HG02885 (cell line): ENCODE data around the gene SMIM28.
"Not testable (repeated sequence)": the region's sequence is repeated elsewhere in the genome, so short reads cannot be mapped to it uniquely, and the experiment has no call there.

Experiments
- ATAC-seq: cut with Tn5 transposase; IDR thresholded peaks from one replicate; pipeline ENCODE4 v1.9.1; 2021; ENCODE audit warnings: mild to moderate bottlenecking; ENCODE audit not compliant: unreplicated experiment, poor library complexity

The SMIM28 gene

DNA sequence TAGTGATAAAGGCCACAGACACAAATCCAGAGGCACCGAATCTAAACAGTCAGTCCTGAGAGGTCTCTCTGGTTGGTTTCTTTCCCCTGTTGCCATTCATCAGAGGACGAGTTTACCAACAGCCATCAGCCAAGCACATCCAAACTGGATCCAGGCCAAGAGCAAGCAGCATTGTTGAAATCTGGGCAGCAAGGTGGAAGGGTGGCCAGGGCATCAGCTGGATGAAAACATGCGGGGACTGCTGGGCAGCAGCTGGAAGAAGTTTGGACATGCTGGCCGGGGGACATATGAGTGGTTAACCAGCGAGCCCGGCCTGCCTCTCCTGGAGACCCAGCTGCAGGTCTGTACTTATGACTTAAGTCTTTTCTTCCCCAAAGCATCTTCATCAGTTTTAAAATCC is at the start of gene SMIM28:
TSS of gene SMIM28 (plus strand) at position 62 of the 400 bp plus-strand sequence. CDS start at position 230, 168 bp downstream.
- no peak for ATAC-seq

DNA sequence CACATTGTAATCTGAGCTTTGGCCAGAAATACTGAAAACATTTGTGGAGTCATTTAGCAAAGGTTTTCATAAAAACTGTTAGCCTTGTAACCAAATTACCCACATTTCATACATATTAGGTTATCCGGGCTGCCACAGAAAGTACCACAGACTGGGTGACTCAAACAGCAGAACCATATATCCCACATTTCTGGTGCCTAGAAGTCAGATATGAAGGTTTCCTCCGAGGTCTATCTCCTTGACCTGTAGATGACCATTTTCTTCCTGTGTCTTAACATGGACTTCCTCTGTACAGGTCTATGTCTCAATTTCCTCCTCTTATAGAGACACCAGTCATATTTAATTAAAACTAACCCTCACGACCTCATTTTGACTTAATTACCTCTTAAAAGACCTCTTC is 49.5 kb upstream of the SMIM28 start:
- no peak for ATAC-seq

DNA sequence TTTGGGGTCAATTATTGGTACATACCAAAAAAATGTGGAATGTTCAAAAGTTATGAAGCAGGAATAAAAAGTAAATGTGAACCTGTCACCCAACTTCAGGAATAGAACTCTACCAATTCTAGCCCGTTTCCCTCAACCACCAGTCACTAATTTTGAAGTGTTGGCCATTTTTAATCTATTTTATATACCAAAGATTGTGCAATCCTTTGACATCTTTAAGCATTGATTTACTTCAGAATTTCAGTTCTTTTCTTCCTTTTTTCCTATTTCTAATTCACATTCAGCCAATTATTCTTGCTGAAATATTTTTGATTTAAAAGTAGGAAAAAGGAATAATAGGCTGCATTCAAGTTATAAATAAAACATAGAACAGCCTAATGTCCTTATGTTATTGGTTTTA is 46.9 kb upstream of the SMIM28 start:
- no peak for ATAC-seq

DNA sequence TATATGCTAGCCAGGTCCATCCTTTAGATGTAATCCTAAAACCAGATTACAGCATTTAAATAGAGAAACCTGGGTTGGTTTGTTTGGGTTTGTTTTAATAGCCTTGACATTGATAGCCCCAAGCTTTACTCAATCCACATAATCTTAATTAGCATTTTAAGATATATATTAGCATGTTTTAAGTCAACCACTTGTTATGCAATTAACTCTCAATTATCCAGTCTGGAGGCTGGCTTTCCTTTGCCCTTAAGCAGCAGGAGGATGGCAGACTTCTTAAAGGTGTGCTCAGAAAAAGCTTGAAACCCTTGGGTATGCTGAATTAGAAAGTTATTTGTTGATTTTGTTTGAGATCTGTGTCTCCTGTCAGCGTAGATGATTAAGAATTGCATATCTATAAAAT is 46.3 kb upstream of the SMIM28 start:
- no peak for ATAC-seq

- ATAC-seq, result no peak
Observed at GRCh38 chr6:138331984-138332383, 45.7 kb upstream of the SMIM28 start.

- ATAC-seq, result no peak
Observed at GRCh38 chr6:138334000-138334399, 43.7 kb upstream of the SMIM28 start.

DNA sequence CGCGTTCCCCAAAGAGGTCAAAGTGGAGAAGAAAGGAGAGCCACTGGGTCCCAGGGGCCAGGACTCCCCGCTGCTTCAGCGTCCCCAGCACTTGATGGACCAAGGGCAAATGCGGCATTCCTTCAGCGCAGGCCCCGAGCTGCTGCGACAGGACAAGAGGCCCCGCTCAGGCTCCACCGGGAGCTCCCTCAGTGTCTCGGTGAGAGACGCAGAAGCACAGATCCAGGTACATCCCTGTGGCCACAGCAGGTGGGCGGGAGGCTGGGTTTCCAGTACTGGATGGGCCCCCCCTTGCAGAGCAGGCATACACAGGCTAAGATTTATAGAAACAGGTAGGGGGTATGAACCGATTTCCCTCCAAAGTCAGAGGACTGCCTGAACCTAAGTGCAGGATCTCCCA is 42.7 kb upstream of the SMIM28 start:
- no peak for ATAC-seq

- ATAC-seq, result no peak
Observed at GRCh38 chr6:138336221-138336620, 41.5 kb upstream of the SMIM28 start.

DNA sequence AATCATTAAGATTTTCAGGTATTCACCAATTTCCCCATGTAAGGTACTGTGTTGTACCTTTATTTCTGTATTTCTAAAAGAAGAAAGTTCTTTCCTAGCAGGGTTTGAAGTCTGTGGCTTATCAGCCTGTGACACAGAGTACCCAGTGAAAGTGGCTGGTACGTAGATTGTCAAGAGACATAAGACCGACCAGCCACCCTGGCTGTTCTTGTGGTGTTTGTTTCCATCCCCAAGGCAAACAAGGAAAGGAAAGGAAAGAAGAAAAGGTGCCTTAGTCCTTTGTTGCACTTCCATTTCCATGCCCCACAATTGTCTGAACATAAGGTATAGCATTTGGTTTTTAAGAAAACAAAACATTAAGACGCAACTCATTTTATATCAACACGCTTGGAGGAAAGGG is 40.6 kb upstream of the SMIM28 start:
- no peak for ATAC-seq

DNA sequence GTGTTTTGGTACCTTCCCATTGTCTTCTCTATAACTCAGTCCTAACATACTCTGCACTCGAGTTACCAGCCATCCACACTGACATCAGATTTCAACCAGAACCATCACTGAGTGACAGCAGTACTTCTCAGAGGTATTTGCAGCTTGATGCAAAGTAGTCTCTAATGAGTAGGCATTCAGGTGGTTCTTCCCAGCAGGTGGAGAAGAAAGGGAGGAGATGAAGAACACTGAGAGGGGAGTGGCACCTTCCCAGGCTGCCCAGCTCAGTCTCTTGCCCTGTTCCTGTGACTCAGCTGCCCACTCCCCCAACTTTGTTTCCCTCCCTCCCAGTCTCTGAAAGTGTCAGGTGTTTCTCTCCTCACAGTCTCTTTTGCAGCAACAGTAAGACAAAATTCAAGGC is 38.7 kb upstream of the SMIM28 start:
- no peak for ATAC-seq

GRCh38 chr6:138341176-138341575 is 36.5 kb upstream of the SMIM28 start:
- no peak for ATAC-seq

GRCh38 chr6:138343112-138343511 is 34.6 kb upstream of the SMIM28 start:
- ATAC-seq, result no peak

DNA sequence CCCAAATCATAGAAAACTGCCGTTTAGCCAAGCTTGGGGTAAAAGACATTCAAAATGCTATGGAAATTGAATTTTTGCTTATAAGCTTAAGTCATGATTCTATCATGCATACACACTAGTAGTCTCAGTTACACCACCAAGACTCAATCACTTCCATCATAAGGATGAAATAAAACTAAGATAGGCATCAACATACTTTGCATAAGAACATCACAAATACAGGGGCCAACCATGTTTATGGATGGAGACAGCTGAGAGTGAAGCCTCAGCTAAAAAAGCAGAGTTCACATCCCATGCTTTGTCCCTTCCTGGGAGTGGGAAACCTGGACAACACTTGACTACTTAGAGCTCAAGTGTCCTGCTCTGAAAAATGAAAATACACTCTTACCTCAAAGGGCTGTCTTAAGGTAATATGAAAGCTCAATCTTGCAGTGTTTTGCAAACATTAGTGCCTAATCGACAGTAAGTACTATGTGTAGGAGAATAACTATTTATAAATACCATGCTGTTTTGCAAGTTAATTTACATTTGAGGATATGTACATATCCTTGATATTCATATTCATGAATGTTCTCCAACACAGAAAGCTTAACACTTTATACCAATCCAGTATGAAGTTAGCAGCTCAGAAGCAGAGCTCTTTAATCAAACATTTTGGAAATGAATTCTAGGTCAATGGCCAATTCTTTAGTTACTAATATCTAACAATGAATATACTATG is 32.0 kb upstream of the SMIM28 start:
- ATAC-seq, result no peak

DNA sequence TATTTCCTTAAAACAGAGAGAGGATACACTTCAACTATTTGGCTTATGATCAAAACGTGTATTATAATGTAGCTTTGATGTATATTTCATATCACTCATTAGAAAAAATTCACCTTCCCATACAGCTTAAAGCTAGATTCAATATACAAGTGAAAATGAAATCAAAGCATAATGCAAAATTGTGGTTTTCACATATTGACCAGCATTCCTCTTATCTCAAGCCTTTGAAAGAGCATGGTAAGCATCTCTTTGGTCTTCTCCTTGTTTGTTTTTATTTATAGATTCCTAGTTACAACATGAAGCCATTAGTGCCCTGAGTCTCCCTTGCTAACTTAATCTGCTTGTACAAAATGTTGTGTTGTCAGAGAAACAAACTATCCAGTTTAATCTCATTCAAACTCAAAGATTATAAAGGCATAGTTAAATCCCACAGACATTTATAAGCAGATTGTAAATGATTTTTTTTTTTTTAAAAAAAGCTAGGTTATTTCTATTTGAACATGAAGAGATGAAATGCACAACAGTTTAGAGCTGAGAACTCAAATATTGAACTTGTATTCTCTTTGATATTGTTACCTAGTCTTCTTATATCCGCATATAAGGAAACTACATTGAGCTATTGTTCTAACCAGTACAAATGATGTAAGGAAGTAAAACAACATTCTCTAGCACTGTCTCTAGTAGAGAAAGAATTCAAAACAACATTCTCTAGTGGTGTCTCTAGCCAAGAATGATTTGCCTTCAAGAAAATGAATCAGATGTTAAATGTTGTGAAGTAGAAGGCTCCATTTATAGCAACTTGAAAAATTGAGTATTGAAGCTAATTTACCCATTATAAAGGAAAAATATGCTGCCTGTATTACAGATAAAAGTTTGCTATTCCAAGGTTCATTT is 31.2 kb upstream of the SMIM28 start:
- ATAC-seq, result no peak

DNA sequence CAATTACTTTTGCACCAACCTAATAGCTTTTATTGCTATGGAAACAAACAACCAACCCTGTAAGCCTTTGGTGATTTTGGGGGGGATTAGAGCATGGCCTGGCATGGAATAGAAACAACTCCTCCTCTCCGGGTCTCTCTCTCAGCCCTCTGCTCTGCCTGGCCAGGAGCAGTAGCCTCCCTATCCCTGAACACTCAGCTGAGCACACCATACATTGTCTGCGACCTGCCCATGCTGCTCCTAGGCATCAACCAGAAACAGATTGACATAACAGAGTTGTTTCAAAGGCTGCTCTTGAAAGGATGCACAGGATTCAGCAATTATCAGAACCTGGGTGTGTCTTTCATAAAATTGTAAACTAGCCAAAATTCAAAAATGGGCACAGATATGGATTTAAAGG is 29.8 kb upstream of the SMIM28 start:
- no peak for ATAC-seq

- ATAC-seq, result no peak
Observed at GRCh38 chr6:138349891-138350290, 27.8 kb upstream of the SMIM28 start.

GRCh38 chr6:138357928-138358327 is 19.8 kb upstream of the SMIM28 start:
- ATAC-seq, result no peak

- not testable (repeated sequence) for ATAC-seq
Observed at GRCh38 chr6:138368684-138369083, 9.0 kb upstream of the SMIM28 start.

- no peak for ATAC-seq
Observed at GRCh38 chr6:138370631-138371451, 6.9 kb upstream of the SMIM28 start.

GRCh38 chr6:138371452-138371711 is 6.3 kb upstream of the SMIM28 start:
- no peak for ATAC-seq

- ATAC-seq, result no peak
Observed at GRCh38 chr6:138371720-138372119, 6.0 kb upstream of the SMIM28 start.
